ENCODE results near the gene CENPE. TPM values are rescaled to one million over a fixed set of nuclear protein-coding genes. Genes with fewer than 3 reads are reported as not detected.

The CENPE gene
- total RNA-seq, 1 experiment from 2014 or later = 38.1 TPM

DNA sequence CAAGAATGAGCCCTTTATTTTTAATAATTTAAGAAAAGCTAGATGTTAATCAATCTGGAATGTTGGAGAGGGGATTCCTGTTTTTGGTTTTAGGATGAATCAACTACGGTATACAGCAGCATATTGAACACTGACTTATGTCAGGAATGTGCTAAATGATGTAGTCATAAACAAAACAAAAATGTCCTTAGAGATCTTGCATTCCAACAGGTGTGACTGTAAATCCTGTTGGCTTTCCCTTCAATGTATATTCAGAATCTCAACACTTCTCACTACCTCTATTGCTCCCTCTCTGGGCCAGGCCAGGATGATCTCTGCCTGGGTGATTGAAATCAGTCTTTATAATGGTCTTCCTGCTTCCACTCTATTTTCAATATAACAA, 60.7 kb downstream of the CENPE start:
- H4K8ac ChIP-seq (replicated peaks; ENCODE audit: insufficient read length, low read depth, low read length) = no peak overlapping the region
- no peak overlapping the region for H2BK120ac ChIP-seq (ENCODE audit: low read depth, low read length, poor library complexity, severe bottlenecking)
- no peak for DNase-seq
- no CpG with 5 or more reads among the region's 1 CpG for WGBS (ENCODE audit: extremely low coverage, insufficient read length, low lambda C conversion rate)
- H3K9me3 ChIP-seq (ENCODE audit: control insufficient read depth, low read depth, low read length) = no peaks in the 10 kb centered on the region
- no peaks in the 10 kb centered on the region for H3K4me1 ChIP-seq (ENCODE audit: insufficient read depth, low read length)
- H2BK20ac ChIP-seq (ENCODE audit: low read depth, low read length, poor library complexity, severe bottlenecking) = no peak overlapping the region
- no peak overlapping the region for H4K91ac ChIP-seq (ENCODE audit: insufficient read length, low read depth, low read length)
- H3K23ac ChIP-seq (ENCODE audit: insufficient read length, low read depth, low read length) = no peak overlapping the region
- H3K79me1 ChIP-seq (ENCODE audit: insufficient read depth, low read depth, low read length, poor library complexity, severe bottlenecking) = no peaks in the 10 kb centered on the region
- H3K23me2 ChIP-seq (ENCODE audit: insufficient read length, low read depth, low read length, poor library complexity, severe bottlenecking) = no peaks in the 10 kb centered on the region
- no peak overlapping the region for H2BK12ac ChIP-seq (ENCODE audit: insufficient read length, low read depth, low read length)
- no peak overlapping the region for H3K4me2 ChIP-seq (ENCODE audit: insufficient read depth, insufficient read length, low read length)
- H4K20me1 ChIP-seq (ENCODE audit: control insufficient read depth, insufficient read depth, insufficient read length) = no peaks in the 10 kb centered on the region
- no peak overlapping the region for H3K9ac ChIP-seq (ENCODE audit: extremely low read depth, insufficient read length, low read length)
- H4K5ac ChIP-seq (ENCODE audit: insufficient read length, low read depth, low read length) = no peak overlapping the region
- Mint-ChIP-seq H3K9me3 (no peaks in the 10 kb centered on the region), H3K4me1 (no peaks in the 10 kb centered on the region), H3K27me3 (ENCODE audit: low read depth) (no peaks in the 10 kb centered on the region), H3K36me3 (ENCODE audit: insufficient read depth in 1 of 3, low read depth in 3 of 3) (peaks cover 26 to 71% (median 68%) of the 10 kb centered on the region in 3 experiments), H3K27ac (0 out of 7 replicates have a peak overlapping the region, but pooled peaks of 1 of the 3 experiments have one; percentile 22), H3K4me3 (no peak overlapping the region)
- H3K56ac ChIP-seq (ENCODE audit: insufficient read length, low read depth, low read length) = no peak overlapping the region
- H2AFZ ChIP-seq (ENCODE audit: low read length) = no peak overlapping the region
- no peak overlapping the region for H3K27ac ChIP-seq (ENCODE audit: insufficient read length, low read depth, low read length)
- TF ChIP-seq, protein P1, sequence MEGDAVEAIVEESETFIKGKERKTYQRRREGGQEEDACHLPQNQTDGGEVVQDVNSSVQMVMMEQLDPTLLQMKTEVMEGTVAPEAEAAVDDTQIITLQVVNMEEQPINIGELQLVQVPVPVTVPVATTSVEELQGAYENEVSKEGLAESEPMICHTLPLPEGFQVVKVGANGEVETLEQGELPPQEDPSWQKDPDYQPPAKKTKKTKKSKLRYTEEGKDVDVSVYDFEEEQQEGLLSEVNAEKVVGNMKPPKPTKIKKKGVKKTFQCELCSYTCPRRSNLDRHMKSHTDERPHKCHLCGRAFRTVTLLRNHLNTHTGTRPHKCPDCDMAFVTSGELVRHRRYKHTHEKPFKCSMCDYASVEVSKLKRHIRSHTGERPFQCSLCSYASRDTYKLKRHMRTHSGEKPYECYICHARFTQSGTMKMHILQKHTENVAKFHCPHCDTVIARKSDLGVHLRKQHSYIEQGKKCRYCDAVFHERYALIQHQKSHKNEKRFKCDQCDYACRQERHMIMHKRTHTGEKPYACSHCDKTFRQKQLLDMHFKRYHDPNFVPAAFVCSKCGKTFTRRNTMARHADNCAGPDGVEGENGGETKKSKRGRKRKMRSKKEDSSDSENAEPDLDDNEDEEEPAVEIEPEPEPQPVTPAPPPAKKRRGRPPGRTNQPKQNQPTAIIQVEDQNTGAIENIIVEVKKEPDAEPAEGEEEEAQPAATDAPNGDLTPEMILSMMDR (conservative IDR thresholded peaks at IDR 0.05) = no peak
- H2BK15ac ChIP-seq (ENCODE audit: low read depth, low read length) = no peak overlapping the region
- H2AK5ac ChIP-seq (ENCODE audit: insufficient read length, low read length) = no peak overlapping the region
- H2BK5ac ChIP-seq (ENCODE audit: insufficient read length, low read length) = no peak overlapping the region
- H3K79me2 ChIP-seq (ENCODE audit: insufficient read depth, low read length) = no peaks in the 10 kb centered on the region
- H3T11ph ChIP-seq (ENCODE audit: low read length) = no peak overlapping the region
- no peaks in the 10 kb centered on the region for H3K27me3 ChIP-seq (ENCODE audit: insufficient read depth, low read length)
- no peak overlapping the region for H3K18ac ChIP-seq (ENCODE audit: insufficient read length, low read depth, low read length)
- no peak overlapping the region for H3K14ac ChIP-seq (ENCODE audit: insufficient read depth, low read length)
- no peak overlapping the region for H3K4ac ChIP-seq (ENCODE audit: low read depth, low read length)

Data from H9 (cell line).